WI38 (cell line): ENCODE data around the gene BACE2.

Source experiments
- H3K4me3 ChIP-seq: 2 replicates; pipeline ENCODE4 v1.5.1; 2011; ENCODE audit warnings: low read depth, mild to moderate bottlenecking, control low read depth, low read length
- CTCF ChIP-seq: IDR thresholded peaks from 2 replicates; pipeline ENCODE4 v1.5.1; 2012; ENCODE audit warnings: low read depth, mild to moderate bottlenecking, control low read depth, low read length

Gene BACE2

GRCh38 chr21:41169258-41169576 is 1.3 kb downstream of the BACE2 start:
- H3K4me3 ChIP-seq = no peak overlapping the region
- no peak for TF ChIP-seq CTCF

- no peak for TF ChIP-seq CTCF
- H3K4me3 ChIP-seq = no peak overlapping the region
These were observed 1.7 kb downstream of the BACE2 start for GRCh38 chr21:41169701-41170100.

- H3K4me3 ChIP-seq = no peak overlapping the region
- no peak; the same call in 1 of the 2 replicates for TF ChIP-seq CTCF
These were observed 2.5 kb downstream of the BACE2 start for GRCh38 chr21:41170442-41170841.

GRCh38 chr21:41170859-41171609 is 3.1 kb downstream of the BACE2 start:
- no peak for TF ChIP-seq CTCF
- H3K4me3 ChIP-seq = no peak overlapping the region

DNA sequence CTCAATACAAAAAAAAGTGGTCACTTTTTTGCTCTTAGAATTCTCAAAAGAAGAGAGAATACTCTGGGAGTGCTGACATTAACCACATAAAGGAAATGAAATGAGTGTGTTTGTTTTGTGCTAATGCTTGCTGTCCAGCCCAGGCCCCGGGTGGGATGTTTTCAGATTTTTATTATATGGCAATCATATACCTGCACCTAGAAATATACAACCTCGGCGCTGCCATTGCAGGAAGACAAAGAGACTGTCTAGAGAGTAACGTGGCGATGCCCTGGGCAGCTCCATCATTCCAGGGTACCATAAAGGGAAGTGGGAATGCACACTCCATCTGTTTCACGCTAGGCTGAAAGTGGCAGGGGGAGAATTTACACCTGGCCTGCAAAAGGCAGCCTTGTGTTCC is 7.1 kb downstream of the BACE2 start:
- no peak overlapping the region for H3K4me3 ChIP-seq
- no peak for TF ChIP-seq CTCF

GRCh38 chr21:41176846-41177245 is 8.9 kb downstream of the BACE2 start:
- H3K4me3 ChIP-seq = no peak overlapping the region
- no peak for TF ChIP-seq CTCF

DNA sequence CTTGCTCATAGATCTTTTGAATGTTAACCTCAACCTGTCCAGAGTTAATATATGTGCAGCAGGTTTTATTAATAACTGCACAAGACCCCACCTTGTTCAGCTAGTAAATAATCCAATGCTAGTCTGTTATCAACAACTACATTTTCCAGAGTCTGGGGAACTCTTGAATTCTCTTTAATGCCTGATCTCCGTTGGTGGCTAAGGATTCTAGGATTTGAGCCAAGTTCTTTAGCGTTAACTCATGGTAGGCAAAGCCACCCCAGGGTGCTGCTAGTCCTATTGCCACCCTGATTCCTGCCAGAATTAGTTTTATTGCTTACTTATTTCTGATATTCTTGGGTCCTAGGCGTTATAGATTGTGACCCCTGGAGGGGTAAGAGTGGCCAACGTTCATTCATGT is 12.8 kb downstream of the BACE2 start:
- no peak overlapping the region for H3K4me3 ChIP-seq
- no peak for TF ChIP-seq CTCF
